GM19463 (cell line): ENCODE data around the gene CCR5AS.

Experiments used
- ATAC-seq: cut with Tn5 transposase; IDR thresholded peaks from one replicate; pipeline ENCODE4 v1.9.1; 2021; ENCODE audit warnings: mild to moderate bottlenecking, moderate library complexity; ENCODE audit not compliant: unreplicated experiment

Gene CCR5AS

DNA sequence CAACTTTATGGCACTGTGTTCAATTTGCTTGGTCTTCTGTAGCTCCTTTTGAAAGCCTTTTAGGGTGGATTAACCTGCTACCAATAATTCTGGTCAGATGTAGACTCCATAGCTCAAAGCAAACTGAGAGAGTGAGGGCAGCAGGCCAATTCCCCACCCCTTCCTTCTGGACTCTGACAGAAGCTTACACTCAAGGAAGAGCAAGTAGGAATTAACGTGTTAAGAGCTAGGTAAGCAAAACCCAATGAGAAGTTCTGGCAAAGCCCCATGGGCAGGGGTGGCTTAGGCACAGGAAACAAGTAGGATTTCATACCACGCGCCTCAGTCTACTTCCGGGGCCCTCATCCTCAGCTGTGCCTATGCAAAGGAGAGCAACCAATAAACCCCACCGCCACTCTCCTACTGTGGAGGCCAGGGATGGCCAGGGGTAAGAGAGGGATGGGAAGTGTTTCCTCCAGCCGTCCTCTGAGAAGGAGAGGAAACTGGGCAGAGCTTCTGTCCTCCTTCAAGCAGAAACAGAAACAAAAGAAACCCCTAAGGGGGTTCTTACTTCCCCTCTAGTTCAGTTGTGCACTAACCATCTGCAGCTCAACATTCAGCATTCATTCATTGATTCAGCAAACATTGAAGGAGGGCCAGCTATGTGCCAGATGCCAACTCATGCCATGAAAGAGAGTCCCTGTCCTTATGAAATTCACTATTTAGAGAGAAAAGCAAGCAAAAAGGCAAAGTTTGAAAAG is 23.5 kb downstream of the CCR5AS start:
- no peak for ATAC-seq

DNA sequence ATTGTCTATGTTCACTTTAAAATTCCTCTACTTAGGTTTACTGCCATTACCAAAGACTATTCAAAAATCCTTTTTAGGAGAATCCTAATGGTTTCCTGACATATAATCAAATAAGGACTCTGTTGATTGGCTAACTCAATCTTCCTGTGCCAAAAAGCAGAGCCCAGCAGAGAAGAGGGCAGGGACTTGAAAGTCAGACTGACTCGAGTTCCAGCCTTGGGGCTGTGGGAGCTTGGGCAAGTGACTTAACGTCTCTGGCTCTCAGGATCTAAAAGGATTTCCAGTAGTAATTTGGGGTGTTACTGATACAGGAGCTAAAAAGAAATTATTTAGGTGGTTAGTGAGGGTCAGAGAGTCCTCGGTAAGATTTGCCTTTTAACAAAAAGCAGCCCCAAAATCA is 25.2 kb downstream of the CCR5AS start:
- no peak for ATAC-seq

DNA sequence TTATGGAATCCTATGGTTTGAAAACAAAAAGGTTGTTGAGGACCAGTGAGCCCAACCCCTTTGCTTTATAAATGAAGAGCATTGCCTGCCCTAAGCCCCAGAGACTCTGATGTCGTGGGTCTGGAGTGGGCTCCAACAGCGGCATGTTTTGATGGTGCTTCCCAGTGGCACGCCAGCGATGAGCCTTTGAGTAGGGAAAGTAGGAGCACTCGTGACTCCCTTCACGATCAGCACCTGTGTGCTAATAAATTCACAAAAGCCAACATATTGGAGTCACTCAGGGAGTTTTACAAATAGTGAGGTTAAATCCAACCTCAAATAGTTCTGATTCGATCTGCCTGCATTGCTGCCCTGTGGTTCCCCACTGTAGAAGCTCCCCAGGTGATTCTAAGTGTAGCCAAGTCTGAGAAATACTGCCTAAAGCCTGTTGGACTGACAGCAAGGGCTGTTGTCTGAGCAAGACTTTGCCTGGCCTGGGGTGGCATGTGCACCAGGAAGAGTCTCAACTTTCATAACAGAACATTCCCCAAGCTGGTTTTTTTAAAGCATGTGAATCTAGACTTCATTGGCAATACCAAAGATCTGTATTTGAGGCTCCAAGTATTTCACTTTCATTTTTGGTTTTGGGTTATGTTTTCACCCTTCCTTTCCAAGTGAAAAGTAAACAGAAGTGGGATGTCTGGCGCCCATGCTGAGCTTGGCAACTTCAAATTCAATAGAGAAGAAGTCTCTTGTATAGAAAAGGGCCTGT is 26.2 kb downstream of the CCR5AS start:
- no peak for ATAC-seq

DNA sequence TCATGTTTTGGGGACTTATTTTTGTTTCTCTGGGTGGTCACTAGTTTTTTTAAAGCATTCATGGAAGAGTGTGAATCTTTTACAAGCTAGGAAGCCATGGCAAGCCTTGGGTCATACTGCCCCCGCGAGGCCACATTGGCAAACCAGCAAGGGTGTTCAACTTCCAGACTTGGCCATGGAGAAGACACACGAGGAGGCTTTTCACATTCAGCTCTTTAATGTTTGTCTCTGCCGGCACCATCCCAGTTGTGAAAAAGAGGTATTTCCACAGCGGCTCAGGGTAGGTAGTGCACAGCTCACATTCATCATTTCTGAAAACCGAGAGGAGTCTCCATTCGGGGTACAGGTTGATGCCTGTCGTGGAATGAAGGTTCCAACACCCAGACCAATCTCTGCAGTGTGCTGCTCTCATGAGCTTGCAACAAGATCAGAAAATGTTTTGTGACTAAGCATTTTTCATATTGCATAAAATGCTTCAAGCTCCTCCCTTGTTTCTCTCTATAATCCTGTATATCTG is 28.4 kb downstream of the CCR5AS start:
- ATAC-seq, result no peak

DNA sequence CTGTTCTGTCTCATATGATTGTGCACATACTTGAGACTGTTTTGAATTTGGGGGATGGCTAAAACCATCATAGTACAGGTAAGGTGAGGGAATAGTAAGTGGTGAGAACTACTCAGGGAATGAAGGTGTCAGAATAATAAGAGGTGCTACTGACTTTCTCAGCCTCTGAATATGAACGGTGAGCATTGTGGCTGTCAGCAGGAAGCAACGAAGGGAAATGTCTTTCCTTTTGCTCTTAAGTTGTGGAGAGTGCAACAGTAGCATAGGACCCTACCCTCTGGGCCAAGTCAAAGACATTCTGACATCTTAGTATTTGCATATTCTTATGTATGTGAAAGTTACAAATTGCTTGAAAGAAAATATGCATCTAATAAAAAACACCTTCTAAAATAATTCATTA is 31.1 kb downstream of the CCR5AS start:
- no peak for ATAC-seq

DNA sequence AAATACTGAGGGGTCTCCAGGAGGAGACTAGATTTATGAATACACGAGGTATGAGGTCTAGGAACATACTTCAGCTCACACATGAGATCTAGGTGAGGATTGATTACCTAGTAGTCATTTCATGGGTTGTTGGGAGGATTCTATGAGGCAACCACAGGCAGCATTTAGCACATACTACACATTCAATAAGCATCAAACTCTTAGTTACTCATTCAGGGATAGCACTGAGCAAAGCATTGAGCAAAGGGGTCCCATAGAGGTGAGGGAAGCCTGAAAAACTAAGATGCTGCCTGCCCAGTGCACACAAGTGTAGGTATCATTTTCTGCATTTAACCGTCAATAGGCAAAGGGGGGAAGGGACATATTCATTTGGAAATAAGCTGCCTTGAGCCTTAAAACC is 31.6 kb downstream of the CCR5AS start:
- ATAC-seq, result no peak

DNA sequence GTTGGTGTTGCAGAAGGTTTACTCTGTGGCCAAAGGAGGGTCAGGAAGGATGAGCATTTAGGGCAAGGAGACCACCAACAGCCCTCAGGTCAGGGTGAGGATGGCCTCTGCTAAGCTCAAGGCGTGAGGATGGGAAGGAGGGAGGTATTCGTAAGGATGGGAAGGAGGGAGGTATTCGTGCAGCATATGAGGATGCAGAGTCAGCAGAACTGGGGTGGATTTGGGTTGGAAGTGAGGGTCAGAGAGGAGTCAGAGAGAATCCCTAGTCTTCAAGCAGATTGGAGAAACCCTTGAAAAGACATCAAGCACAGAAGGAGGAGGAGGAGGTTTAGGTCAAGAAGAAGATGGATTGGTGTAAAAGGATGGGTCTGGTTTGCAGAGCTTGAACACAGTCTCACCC is 32.1 kb downstream of the CCR5AS start:
- ATAC-seq, result no peak

DNA sequence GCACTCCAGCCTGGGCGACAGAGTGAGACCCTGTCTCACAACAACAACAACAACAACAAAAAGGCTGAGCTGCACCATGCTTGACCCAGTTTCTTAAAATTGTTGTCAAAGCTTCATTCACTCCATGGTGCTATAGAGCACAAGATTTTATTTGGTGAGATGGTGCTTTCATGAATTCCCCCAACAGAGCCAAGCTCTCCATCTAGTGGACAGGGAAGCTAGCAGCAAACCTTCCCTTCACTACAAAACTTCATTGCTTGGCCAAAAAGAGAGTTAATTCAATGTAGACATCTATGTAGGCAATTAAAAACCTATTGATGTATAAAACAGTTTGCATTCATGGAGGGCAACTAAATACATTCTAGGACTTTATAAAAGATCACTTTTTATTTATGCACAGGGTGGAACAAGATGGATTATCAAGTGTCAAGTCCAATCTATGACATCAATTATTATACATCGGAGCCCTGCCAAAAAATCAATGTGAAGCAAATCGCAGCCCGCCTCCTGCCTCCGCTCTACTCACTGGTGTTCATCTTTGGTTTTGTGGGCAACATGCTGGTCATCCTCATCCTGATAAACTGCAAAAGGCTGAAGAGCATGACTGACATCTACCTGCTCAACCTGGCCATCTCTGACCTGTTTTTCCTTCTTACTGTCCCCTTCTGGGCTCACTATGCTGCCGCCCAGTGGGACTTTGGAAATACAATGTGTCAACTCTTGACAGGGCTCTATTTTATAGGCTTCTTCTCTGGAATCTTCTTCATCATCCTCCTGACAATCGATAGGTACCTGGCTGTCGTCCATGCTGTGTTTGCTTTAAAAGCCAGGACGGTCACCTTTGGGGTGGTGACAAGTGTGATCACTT is 34.1 kb downstream of the CCR5AS start:
- ATAC-seq, result no peak

DNA sequence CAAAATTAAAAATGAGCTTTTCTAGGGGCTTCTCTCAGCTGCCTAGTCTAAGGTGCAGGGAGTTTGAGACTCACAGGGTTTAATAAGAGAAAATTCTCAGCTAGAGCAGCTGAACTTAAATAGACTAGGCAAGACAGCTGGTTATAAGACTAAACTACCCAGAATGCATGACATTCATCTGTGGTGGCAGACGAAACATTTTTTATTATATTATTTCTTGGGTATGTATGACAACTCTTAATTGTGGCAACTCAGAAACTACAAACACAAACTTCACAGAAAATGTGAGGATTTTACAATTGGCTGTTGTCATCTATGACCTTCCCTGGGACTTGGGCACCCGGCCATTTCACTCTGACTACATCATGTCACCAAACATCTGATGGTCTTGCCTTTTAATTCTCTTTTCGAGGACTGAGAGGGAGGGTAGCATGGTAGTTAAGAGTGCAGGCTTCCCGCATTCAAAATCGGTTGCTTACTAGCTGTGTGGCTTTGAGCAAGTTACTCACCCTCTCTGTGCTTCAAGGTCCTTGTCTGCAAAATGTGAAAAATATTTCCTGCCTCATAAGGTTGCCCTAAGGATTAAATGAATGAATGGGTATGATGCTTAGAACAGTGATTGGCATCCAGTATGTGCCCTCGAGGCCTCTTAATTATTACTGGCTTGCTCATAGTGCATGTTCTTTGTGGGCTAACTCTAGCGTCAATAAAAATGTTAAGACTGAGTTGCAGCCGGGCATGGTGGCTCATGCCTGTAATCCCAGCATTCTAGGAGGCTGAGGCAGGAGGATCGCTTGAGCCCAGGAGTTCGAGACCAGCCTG is 35.1 kb downstream of the CCR5AS start:
- ATAC-seq, result no peak

DNA sequence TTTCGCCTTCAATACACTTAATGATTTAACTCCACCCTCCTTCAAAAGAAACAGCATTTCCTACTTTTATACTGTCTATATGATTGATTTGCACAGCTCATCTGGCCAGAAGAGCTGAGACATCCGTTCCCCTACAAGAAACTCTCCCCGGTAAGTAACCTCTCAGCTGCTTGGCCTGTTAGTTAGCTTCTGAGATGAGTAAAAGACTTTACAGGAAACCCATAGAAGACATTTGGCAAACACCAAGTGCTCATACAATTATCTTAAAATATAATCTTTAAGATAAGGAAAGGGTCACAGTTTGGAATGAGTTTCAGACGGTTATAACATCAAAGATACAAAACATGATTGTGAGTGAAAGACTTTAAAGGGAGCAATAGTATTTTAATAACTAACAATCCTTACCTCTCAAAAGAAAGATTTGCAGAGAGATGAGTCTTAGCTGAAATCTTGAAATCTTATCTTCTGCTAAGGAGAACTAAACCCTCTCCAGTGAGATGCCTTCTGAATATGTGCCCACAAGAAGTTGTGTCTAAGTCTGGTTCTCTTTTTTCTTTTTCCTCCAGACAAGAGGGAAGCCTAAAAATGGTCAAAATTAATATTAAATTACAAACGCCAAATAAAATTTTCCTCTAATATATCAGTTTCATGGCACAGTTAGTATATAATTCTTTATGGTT is 35.9 kb downstream of the CCR5AS start, which contains the start of gene CCR5:
TSS of gene CCR5 (plus strand) at position 108 of the 680 bp plus-strand sequence. CDS start 1,957 bp downstream, outside the sequence.
- no peak for ATAC-seq

DNA sequence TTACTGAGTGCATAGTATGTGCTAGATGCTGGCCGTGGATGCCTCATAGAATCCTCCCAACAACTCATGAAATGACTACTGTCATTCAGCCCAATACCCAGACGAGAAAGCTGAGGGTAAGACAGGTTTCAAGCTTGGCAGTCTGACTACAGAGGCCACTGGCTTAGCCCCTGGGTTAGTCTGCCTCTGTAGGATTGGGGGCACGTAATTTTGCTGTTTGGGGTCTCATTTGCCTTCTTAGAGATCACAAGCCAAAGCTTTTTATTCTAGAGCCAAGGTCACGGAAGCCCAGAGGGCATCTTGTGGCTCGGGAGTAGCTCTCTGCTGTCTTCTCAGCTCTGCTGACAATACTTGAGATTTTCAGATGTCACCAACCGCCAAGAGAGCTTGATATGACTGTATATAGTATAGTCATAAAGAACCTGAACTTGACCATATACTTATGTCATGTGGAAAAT is 37.2 kb downstream of the CCR5AS start:
- ATAC-seq, result peak; percentile 71

DNA sequence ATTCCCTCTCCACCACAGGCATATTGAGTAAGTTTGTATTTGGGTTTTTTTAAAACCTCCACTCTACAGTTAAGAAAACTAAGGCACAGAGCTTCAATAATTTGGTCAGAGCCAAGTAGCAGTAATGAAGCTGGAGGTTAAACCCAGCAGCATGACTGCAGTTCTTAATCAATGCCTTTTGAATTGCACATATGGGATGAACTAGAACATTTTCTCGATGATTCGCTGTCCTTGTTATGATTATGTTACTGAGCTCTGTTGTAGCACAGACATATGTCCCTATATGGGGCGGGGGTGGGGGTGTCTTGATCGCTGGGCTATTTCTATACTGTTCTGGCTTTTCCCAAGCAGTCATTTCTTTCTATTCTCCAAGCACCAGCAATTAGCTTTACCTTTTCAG is 37.7 kb downstream of the CCR5AS start:
- ATAC-seq, result no peak

DNA sequence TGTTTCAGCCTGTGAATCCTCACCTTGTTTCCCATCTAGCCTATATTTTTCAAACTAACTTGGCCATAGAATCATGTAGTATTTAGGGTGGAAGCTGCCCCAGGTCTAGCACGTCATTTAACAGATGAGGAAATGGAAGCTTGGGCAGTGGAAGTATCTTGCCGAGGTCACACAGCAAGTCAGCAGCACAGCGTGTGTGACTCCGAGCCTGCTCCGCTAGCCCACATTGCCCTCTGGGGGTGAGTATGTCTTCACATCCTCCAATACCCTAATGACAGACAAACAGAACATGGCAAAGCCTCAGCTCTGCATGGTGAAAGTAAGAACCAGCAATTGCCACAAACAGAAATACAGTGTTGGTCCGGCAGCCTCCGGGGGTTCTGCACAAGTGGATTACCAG is 38.3 kb downstream of the CCR5AS start:
- no peak for ATAC-seq

DNA sequence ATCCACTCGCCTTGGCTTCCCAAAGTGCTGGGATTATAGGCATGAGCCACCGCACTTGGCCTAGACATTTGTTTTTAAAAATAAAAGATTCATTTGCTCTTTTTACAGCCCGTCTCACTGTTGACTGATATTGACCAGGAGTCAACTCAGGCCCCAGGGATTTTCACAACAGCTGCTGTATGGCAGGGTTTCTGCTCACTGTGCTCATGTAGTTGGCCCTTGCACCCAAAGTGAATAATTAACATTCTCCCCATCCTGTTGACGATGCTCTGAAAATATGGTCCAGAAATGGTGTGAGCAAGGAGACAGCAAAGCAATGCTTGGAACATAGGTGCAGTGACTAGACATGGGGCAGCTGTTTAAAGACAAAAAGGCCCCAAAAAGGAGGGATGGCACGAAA is 39.1 kb downstream of the CCR5AS start:
- ATAC-seq, result no peak

DNA sequence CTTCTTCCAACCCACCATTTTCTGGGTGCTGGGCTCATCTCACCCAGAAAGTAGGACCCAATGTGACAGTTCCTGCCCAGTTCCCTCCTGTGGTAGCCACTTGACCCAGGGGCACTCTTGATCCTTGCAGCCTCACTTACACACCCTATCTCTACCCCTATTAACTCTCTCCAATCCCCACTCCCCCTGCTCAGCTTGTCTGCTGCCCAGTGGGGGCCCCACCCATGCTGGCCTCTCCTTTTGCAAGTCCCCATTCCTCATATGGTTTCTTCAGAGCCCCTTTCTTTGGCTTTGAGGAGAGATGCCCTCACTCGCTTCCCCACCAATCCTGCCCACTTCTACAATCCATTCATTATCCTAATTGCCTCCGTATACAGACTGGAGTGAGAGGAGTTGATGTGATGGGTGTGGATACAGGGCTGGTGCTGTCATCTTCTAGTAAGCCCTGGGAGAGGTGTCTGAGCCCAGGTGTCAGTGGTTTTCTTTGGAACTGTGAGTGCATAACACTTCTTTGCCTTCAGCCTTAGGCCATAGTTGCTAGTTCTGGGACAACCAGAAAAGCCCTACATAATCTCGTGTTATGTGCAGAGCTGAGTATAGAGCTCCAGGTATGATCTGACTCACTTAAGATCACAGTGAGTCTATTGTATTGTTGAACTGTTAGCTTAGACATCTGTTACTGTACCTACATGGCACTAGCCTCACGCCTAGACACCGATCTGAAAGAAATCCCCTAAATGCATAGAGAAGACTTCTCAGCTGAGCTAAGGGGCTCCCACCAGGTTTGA is 40.9 kb downstream of the CCR5AS start:
- no peak for ATAC-seq

DNA sequence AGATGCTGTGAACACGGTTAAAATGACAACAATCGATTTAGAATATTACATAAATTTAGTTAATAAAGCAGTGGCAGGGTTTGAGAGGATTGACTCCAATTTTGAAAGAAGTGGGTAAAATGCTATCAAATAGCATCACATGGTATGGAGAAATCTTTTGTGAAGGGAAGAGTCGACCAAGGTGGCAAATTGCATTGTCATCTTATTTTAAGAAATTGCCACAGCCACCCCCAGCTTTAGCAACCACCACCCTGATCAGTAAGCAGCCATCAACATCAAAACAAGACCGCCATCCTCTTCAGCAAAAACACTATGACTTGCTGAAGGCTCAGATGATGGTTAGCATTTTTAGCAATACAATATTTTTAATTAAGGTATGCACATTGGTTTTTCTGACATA is 41.8 kb downstream of the CCR5AS start:
- no peak for ATAC-seq

DNA sequence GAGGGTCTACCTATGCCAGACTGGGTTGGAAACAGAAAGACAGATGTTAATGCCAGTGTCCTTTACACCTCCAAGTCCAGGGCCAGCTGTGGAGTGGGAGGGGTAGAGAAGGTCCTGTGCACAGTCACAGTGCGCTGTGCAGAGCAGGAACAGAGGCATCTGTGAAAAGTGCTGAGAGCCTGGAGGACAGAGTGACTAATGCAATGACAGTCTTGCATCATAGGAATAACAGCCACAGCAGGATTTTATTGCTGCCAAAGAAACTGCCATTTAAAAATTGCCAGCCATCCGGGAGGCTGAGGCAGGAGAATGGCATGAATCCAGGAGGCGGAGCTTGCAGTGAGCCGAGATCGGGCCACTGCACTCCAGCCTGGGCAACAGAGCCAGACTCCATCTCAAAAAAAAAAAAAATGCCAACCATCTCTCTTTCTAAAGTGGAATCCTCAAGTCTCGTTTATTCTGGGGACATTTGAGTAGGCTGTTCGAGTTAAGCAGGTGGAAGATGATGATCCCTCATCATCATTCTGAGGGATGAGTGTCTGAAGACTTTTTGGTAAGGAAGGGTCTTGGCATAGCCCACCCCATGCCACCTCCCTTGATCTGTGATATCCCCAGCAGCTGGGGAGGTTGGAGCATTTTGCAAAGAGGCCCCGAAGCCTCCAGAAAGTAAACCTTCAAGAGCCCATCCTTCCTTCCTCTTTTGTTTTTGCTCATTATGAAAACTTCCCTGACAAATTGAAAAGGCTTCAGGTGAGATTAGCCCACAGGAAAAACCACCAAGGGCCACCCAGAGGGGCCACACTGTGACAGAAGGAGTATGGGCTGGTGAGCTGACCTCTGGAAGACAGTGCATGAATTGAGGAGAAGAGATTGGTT is 45.2 kb downstream of the CCR5AS start:
- no peak for ATAC-seq

DNA sequence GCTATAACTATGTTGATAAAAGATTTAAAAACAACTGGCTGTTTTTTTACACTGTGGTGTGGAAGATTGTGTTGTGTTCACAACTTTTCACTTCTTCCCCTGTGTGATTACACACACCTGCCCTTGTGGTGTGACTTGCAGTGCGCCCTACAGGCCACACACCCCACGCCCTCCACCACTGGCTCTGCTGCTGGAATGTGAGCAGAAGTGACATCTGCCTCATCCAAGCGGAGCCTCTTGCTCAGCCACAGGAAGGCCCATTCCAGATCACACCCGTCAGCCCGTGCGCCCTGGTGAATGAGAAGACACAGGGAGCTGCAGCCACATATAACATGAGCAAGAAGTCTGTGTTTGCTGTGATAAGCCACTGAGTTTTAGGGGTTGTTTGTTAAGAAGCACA is 46.0 kb downstream of the CCR5AS start:
- no peak for ATAC-seq
